H1 (cell line): ENCODE data around the gene TMEM183A. TPM values are rescaled to one million over a fixed set of nuclear protein-coding genes. Genes with fewer than 3 reads are reported as not detected.

Experiments
- CHD7 ChIP-seq: fragments of 300-600 bp; sonication (generic); IDR thresholded peaks from 2 replicates; pipeline ENCODE4 v1.7.1; 2012; ENCODE audit warnings: low read length, moderate library complexity, mild to moderate bottlenecking, inconsistent platforms; ENCODE audit not compliant: insufficient replicate concordance
- JUN ChIP-seq: IDR thresholded peaks from 2 replicates; pipeline ENCODE4 v1.6.1; 2011; ENCODE audit warnings: low read depth, mild to moderate bottlenecking, improper control_type of control experiment, low read length
- ZNF274 ChIP-seq: IDR thresholded peaks from 2 replicates; pipeline ENCODE4 v1.7.0; 2012; ENCODE audit warnings: low read length, borderline replicate concordance; ENCODE audit errors: extremely low read depth
- polyA plus RNA-seq, 7 experiments: library from polyadenylated mRNA; depleted of rRNA in 3 of 7; stranded (reverse) in 5 of 7; unstranded in 2 of 7; fragments of >200 nt in 5 of 7; fragments of 200-250 nt in 2 of 7; gene quantifications; 1 replicate in 5 of 7; 2 replicates in 1 of 7; 4 replicates in 1 of 7; pipeline versions ENCODE4 v1.2.1 to v1.2.3, GENCODE V29; 2011 to 2013; ENCODE audit warnings: missing spikeins in 2 of 7, mixed read lengths in 2 of 7
- total RNA-seq: library from RNA; stranded (reverse); fragmentation: NEBNext Ultra II Directional; extraction: Animal tissue kit (Norgen Biotek cat#: 25700); gene quantifications from 2 replicates; pipeline ENCODE4 v1.2.1, GENCODE V29; 2021
- TF ChIP-seq, protein P1 (sequence below), 3 experiments: IDR thresholded peaks; 1 replicate in 2 of 3; 2 replicates in 1 of 3; pipeline versions ENCODE4 v1.5.1 to v1.6.1; 2011; ENCODE audit warnings: low read length in 3 of 3, mild to moderate bottlenecking in 3 of 3, inconsistent platforms in 2 of 3, low read depth in 1 of 3, moderate library complexity in 1 of 3; ENCODE audit not compliant: insufficient read depth in 1 of 3; ENCODE audit errors: control extremely low read depth in 1 of 3

Gene TMEM183A
- total and polyA plus RNA-seq, 2 of the 8 experiments (the other 6 are each of a cell fraction or from before 2014, with no cell fraction given), result 107 to 173 TPM

GRCh38 chr1:203065986-203066385 is 58.8 kb downstream of the TMEM183A start (continued):
- TF ChIP-seq, protein P1, sequence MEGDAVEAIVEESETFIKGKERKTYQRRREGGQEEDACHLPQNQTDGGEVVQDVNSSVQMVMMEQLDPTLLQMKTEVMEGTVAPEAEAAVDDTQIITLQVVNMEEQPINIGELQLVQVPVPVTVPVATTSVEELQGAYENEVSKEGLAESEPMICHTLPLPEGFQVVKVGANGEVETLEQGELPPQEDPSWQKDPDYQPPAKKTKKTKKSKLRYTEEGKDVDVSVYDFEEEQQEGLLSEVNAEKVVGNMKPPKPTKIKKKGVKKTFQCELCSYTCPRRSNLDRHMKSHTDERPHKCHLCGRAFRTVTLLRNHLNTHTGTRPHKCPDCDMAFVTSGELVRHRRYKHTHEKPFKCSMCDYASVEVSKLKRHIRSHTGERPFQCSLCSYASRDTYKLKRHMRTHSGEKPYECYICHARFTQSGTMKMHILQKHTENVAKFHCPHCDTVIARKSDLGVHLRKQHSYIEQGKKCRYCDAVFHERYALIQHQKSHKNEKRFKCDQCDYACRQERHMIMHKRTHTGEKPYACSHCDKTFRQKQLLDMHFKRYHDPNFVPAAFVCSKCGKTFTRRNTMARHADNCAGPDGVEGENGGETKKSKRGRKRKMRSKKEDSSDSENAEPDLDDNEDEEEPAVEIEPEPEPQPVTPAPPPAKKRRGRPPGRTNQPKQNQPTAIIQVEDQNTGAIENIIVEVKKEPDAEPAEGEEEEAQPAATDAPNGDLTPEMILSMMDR (IDR thresholded peaks at IDR 0.05; ENCODE audit: control extremely low read depth in 1 of 3, insufficient read depth in 1 of 3, low read depth in 1 of 3, low read length in 3 of 3), result no peak
- TF ChIP-seq ZNF274 (no peak), JUN (no peak), CHD7 (no peak)
